ENCODE measurements around the gene P2RY6. TPM values are rescaled to one million over a fixed set of nuclear protein-coding genes. Genes with fewer than 3 reads are reported as not detected.

P2RY6 gene
- total and polyA plus RNA-seq, 2 experiments from 2014 or later, result 2.6 to 8.9 TPM

DNA sequence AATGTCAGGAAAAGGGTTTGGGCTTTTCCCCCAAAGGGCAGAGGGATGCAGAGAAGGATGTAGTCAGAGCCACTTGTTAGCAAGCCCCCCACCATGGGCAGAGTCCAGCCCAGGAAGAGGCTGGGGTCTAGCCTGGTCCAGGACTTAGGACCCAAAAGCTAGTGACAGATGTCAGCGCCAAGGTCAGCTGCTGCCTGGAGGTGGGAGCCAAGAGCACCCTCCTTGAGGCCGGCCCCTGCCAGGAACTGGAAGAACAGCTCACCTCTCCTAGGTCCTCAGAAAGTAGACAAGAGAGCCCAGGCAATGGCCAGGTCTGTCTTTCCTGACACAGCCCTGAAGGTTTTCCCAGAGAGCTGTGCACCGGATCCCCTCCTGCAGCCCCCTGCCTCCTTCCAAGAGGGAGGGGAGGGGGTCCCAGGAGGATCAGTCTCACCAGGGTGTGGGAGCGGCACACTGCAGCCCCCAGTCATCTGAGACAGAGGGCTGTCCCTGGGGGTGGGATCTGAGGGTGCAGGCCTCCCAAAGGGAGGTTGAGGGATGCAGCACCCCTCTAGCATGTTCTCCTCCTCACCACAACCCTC is 21.3 kb downstream of the P2RY6 start:
- Histone ChIP-seq H3K27me3 (no peaks in the 10 kb centered on the region), H3K36me3 (replicated peaks; ENCODE audit: insufficient read depth, low read depth) (no peaks in the 10 kb centered on the region), H3K9me3 (ENCODE audit: low read depth) (no peaks in the 10 kb centered on the region), H3K4me1 (ENCODE audit: insufficient read depth) (peaks cover 9% of the 10 kb centered on the region), H2AFZ (no peak overlapping the region), H4K20me1 (ENCODE audit: insufficient read depth, poor library complexity, severe bottlenecking) (no peaks in the 10 kb centered on the region), H3K4me3 (no peak overlapping the region), H3K79me2 (no peaks in the 10 kb centered on the region), H3K9me2 (replicated peaks; ENCODE audit: insufficient read depth) (no peaks in the 10 kb centered on the region), H3K27ac (no peak overlapping the region), H3K4me2 (no peak overlapping the region)
- WGBS (ENCODE audit: low lambda C conversion rate, missing lambda C conversion rate), result 89% methylated on average over 4 of the region's 4 CpGs
- no peak for DNase-seq (ENCODE audit: low spot score)
- TF ChIP-seq, protein P1, sequence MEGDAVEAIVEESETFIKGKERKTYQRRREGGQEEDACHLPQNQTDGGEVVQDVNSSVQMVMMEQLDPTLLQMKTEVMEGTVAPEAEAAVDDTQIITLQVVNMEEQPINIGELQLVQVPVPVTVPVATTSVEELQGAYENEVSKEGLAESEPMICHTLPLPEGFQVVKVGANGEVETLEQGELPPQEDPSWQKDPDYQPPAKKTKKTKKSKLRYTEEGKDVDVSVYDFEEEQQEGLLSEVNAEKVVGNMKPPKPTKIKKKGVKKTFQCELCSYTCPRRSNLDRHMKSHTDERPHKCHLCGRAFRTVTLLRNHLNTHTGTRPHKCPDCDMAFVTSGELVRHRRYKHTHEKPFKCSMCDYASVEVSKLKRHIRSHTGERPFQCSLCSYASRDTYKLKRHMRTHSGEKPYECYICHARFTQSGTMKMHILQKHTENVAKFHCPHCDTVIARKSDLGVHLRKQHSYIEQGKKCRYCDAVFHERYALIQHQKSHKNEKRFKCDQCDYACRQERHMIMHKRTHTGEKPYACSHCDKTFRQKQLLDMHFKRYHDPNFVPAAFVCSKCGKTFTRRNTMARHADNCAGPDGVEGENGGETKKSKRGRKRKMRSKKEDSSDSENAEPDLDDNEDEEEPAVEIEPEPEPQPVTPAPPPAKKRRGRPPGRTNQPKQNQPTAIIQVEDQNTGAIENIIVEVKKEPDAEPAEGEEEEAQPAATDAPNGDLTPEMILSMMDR (IDR thresholded peaks at IDR 0.05; ENCODE audit: poor library complexity), result no peak
- TF ChIP-seq EZH2phosphoT487 (IDR thresholded peaks at IDR 0.05; ENCODE audit: low read depth, severe bottlenecking, unreplicated experiment) (no peak), EZH2 (IDR thresholded peaks at IDR 0.05; ENCODE audit: borderline replicate concordance) (no peak)

DNA sequence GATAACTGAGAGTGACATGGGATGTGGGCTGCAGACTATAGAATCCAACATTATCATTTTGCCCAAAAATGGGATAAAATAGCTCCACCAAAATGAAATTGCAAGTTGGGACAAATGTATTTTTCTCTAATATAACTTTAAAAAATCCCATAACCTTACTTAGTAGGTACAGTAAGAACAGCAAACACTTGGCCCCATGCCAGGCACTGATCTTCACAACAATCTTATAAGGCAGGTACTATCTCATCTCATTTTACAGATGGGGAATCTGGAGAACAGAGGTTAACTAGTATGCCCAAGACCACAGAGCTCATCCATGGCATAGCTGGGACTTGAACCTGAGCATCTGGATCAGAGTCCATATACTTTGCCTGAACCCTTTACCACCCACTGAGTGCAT is 22.5 kb downstream of the P2RY6 start:
- Histone ChIP-seq H3K4me2 (no peak overlapping the region), H2AFZ (no peak overlapping the region), H3K4me1 (ENCODE audit: insufficient read depth) (no peaks in the 10 kb centered on the region), H3K27ac (no peak overlapping the region), H3K9me2 (replicated peaks; ENCODE audit: insufficient read depth) (no peaks in the 10 kb centered on the region), H4K20me1 (ENCODE audit: insufficient read depth, poor library complexity, severe bottlenecking) (no peaks in the 10 kb centered on the region), H3K27me3 (no peaks in the 10 kb centered on the region), H3K79me2 (no peaks in the 10 kb centered on the region), H3K36me3 (replicated peaks; ENCODE audit: insufficient read depth, low read depth) (no peaks in the 10 kb centered on the region), H3K9me3 (ENCODE audit: low read depth) (no peaks in the 10 kb centered on the region), H3K4me3 (no peak overlapping the region)
- TF ChIP-seq EZH2phosphoT487 (IDR thresholded peaks at IDR 0.05; ENCODE audit: low read depth, severe bottlenecking, unreplicated experiment) (no peak), EZH2 (IDR thresholded peaks at IDR 0.05; ENCODE audit: borderline replicate concordance) (no peak)
- TF ChIP-seq, protein P1 (IDR thresholded peaks at IDR 0.05; ENCODE audit: poor library complexity), result no peak
- no peak for DNase-seq (ENCODE audit: low spot score)

- Histone ChIP-seq H4K20me1 (ENCODE audit: insufficient read depth, poor library complexity, severe bottlenecking) (no peaks in the 10 kb centered on the region), H3K9me2 (replicated peaks; ENCODE audit: insufficient read depth) (no peaks in the 10 kb centered on the region), H3K4me1 (ENCODE audit: insufficient read depth) (no peaks in the 10 kb centered on the region), H2AFZ (no peak overlapping the region), H3K27me3 (no peaks in the 10 kb centered on the region), H3K36me3 (replicated peaks; ENCODE audit: insufficient read depth, low read depth) (no peaks in the 10 kb centered on the region), H3K79me2 (no peaks in the 10 kb centered on the region), H3K4me2 (no peak overlapping the region), H3K4me3 (no peak overlapping the region), H3K27ac (no peak overlapping the region), H3K9me3 (ENCODE audit: low read depth) (no peaks in the 10 kb centered on the region)
- TF ChIP-seq, protein P1 (IDR thresholded peaks at IDR 0.05; ENCODE audit: poor library complexity), result peak; percentile 85
- no peak for TF ChIP-seq EZH2phosphoT487 (IDR thresholded peaks at IDR 0.05; ENCODE audit: low read depth, severe bottlenecking, unreplicated experiment)
- no peak for TF ChIP-seq EZH2 (IDR thresholded peaks at IDR 0.05; ENCODE audit: borderline replicate concordance)
- peak; percentile 82 for DNase-seq (ENCODE audit: low spot score)
- 45% methylated on average over 12 of the region's 12 CpGs for WGBS (ENCODE audit: low lambda C conversion rate, missing lambda C conversion rate)
Observed at GRCh38 chr11:73295241-73295995, 23.3 kb downstream of the P2RY6 start.
